Umbilical cord (tissue), 2 donors: Measurements from ENCODE around the gene CMTM8. TPM values are rescaled to one million over a fixed set of nuclear protein-coding genes. Genes with fewer than 3 reads are reported as not detected.

Experiments
- DNase-seq: peaks from one replicate; pipeline ENCODE4 v3.0.0-alpha.2; 2015; ENCODE audit warnings: low spot score
- total RNA-seq: library from RNA; depleted of rRNA; stranded (reverse); fragments of >200 nt; gene quantifications from one replicate; pipeline ENCODE4 v1.2.3, GENCODE V29; 2014; ENCODE audit warnings: low replicate concordance; ENCODE audit not compliant: insufficient read depth

Gene CMTM8
- total RNA-seq, 1 donor from 2014 or later = not detected

DNA sequence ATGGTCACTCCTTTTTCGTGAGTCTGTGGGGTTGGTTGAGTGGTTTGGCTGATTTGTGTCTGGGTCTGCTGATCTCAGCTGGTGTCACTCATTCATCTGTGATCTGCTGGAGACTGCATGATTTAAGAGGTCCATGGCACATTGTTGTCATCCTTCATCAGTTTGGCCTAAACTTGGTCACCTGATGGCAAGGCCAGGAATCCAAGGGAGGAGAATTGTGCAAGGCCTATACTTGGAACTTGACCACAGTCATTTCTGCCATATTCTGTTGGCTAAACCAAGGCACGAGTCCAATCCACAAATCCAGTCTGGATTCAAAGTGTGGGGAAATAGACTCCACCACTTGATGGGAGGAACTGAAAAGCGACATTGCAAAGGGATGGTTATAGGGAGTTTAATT lies 67.6 kb downstream of the CMTM8 start:
- DNase-seq = no peak

DNA sequence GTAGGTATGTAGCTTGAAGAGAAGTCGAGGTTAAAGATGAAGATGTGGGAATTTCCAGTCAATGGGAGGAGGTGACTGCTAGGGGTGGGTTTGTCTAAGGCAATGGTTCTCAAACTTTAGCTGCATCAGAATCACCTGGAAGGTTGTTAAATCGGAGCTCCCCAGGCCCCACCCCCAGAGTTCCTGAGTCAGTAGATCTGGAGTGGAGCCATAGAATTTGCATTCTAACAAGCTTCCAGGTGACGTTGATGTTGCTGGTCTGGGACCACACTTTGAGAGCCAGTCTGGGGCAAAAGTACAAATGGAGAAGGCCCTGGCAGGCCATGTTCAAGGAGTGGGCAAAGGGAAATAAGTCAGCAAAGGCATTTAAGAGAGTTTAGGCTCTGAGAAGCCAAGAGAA lies 69.1 kb downstream of the CMTM8 start:
- DNase-seq = no peak

GRCh38 chr3:32308378-32308777 lies 69.9 kb downstream of the CMTM8 start:
- no peak for DNase-seq

DNA sequence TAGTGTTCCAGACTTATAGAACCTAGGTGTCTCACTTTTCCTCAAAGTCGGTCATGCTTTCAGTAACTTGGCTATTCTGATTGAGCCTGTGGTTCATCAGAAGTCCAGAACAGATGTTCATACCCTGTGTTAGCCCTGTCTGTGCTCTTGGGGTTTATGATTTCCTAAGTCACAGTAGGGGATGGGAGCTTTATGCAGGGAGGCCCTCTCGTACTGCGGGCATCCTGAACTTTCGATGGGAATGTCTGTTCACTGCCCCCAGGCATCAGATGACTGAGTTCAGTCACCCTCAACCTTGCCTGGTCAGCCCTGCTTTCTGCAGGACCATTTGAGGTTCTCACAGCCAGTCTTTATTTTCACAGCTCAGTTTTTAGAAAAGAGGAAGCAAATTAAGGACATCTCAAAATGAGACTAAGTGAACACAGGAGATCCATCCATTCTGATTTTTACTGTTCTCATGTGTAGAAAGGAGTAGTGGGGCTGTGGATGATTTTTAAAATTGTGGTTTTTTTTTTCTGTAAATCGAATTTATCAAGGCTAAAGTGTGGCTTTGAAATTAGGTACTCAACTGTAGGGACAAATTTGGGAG lies 71.3 kb downstream of the CMTM8 start:
- no peak for DNase-seq

- no peak for DNase-seq
Measured at GRCh38 chr3:32310336-32310735, 71.9 kb downstream of the CMTM8 start.

DNA sequence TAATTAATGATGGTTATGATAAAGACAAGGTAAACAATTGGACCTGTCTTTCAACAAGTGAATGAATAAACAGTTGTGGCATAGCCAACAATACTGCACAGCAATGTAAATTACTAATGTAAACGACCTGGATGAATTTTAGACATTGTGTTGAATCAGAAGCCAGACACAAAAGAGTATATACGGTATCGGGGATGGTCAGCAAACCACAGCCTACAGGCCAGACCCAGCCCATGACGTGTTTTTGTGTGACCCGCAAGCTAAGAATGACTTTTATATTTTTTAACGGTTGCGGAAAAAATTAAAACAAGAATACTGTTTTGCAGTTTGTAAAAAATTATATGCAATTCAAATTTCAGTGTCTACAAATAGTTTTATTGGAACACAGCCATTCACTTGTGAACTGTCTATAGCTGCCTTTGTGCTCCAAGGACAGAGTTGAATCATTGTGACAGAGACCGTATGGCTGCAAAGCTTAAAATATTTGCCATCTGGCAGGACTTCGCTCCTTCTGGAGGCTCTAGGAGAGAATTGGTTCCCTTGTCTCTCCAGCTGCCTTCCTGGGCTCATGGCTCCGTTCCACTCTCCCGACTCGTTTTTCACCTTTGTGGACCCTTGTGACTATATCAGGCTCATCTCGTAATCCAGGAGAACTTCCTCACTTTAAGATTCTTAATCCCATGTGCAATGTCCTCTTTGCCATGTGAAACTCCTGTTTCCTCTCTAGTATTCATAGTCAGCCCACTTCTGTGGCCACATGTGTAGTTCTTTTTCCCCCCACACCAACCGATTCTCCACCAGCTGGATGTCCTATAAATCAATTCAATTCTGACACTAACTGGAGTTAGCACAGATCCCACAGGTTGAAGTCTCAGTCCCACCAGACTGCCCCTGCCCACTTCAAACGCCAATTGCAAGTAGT lies 72.7 kb downstream of the CMTM8 start:
- no peak for DNase-seq

DNA sequence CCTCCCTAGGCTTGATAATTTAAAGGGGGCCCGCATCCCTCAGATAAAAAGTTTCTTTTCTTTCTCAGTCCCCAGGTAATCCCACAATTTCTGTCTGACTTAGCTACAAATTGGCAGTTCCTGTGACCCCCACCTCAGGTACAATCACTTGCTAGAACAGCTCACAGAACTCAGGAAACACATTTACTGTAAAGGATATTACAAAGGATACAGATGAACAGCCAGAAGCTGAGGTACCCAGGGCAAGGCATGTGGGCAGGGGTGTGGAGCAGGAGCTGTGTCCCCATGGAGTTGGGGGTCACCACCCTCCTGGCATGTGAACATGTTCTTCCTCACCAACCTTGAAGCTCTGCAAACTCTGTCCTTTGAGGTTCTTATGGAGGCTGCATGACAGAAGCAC lies 73.8 kb downstream of the CMTM8 start:
- DNase-seq = no peak

GRCh38 chr3:32313169-32313568 lies 74.7 kb downstream of the CMTM8 start:
- no peak for DNase-seq

- DNase-seq = no peak
Measured at GRCh38 chr3:32313723-32314473, 75.4 kb downstream of the CMTM8 start.

DNA sequence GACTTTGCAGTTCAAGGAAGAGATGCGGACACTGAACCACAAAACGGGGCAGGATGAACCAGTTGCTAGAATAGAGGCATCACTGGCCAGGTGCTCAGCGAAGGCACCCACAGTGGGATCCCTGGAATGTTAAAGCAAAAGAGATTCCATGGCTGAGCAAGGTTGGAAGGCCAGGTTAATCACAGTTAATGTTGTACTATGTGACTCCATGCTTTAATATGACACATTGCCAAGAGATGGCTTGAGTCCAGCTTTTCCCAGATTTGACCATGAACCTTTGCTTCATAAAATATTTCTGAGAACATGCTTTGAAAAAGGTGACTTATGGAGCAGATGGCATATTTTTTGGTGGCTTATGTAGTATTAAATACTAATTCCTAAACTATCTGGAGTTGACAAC lies 77.0 kb downstream of the CMTM8 start:
- DNase-seq = no peak

GRCh38 chr3:32316319-32316718 lies 77.8 kb downstream of the CMTM8 start:
- DNase-seq = no peak

DNA sequence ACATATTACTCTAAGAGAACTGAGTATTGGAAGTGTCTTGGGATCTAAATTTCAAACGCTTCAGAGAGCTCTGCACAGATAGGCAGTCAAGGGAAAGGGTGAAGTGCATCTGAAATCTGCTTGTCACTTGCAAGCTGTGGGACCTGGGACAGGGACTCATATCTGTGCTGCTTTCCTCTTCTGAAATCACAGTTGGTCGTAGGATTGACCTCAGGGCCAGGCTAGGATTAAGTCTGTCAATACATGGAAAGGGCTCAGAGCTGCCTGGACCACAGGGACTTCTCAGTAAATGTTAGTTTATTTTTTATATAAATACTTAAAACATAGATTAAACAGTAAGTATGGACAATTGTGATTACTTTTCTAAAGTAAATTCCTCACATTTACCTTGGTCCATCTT lies 78.5 kb downstream of the CMTM8 start:
- no peak for DNase-seq

- DNase-seq = no peak
Measured at GRCh38 chr3:32319607-32320006, 81.1 kb downstream of the CMTM8 start.

GRCh38 chr3:32320080-32320479 lies 81.6 kb downstream of the CMTM8 start:
- no peak for DNase-seq

DNA sequence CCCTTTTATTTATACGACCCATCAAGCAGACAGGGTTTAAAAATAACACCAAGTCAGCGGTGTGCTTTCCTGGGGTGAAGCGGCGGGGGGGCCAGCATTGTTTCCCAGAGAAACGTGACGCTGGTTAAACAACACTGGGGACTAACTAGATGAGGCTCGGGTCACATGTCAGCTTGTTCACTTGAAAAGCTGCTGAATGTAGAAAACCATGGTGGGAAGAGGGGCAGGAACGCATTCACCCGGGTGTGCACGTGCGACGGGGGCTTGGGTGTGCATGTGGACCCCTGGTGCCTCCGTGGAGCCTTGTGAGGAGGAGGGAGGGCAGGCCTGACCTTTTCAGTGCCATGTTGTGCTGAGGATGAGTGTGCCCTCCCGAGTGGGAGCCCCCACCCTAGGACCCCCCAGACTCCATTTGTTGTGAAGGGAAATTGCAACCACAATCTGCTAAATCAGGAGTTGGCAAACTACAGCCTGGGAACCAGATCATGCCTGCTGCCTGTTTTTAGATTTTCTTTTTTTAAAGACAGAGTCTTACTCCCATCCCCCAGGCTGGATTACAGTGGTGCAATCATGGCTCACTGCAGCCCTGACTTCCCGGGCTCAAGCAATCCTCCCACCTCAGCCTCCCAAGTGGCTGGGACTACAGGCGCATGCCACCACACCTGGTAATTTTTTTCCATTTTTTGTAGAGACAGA lies 82.8 kb downstream of the CMTM8 start:
- DNase-seq = no peak

DNA sequence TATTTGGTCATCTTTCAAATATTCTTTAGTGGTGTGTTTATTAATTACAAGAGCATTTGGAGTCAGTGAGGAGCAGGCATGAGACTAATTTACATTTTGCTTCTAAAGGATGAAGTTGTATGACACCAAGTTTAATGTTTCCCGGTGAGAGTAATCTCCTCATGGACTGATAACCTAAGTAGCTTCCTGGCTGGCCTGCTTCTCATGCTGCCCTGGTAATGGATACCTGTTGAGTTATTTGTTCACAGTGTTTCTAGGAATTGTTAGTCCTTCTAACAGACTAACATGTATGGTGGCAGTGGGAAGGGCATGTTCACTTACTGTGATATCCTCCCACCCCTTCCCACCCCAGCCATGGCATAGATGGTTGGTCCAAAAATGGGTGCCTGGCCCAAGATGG lies 83.8 kb downstream of the CMTM8 start:
- no peak for DNase-seq

DNA sequence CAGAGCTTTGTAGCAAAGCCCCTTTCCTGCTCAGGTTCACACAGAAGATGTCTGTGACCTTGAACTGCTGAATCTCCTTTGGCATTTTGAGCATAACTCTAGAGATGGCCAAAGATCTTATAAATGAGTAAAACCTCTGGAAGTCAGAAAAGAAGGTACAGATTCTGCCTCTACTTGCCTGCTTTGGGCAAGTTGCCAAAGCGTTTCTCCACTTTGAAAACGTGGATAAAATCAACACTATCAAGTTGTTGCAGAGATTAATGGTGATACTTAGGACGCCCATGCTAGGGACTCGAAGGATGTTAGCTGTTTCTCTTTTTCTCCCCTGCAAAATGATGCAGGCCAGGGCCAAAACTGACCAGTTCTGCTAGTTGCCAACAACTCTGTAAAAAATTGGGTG lies 85.1 kb downstream of the CMTM8 start:
- peak; percentile 35 for DNase-seq

DNA sequence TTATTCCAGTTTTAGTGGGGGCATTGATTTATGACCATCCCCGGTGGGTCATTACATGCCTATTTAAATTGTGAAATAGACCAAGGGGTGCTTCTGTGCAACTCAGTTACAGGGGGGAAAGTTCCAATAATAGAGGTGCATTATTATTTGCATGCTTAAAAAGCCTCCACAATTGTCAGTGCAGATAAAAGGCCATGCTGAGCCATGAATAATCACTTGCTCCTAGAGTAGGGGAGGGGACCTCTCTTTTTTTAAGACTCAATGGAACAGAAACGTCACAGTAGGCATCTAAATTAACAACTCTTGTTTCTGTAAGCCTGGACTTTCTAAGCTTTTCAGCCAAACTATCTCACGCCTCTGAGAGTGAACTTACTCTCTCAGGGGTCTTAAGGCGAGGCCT lies 86.7 kb downstream of the CMTM8 start:
- DNase-seq = no peak

- no peak for DNase-seq
Measured at GRCh38 chr3:32325927-32326326, 87.4 kb downstream of the CMTM8 start.

DNA sequence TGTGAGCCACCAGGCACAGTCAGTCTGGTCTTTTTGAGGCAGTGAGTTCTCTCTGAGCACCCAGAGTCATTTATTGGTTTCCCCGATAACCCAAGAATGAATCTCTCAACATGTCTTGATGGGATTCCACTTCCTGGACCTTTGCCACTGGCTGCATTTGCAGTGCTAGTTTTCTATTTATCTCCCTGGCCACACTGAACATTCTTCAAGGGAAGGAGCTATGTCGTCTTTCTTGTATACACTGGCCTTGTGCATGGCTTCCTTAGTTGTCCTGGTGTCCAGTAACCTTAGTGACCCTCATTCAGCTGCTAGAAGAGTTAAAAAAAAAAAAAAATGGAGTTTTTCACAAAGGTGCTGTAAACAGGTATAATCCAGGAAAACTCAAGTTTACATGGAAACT lies 88.3 kb downstream of the CMTM8 start:
- DNase-seq = no peak

GRCh38 chr3:32334675-32335074 lies 96.2 kb downstream of the CMTM8 start:
- DNase-seq = no peak
